ENCODE data around the gene RASGEF1C.
"Not testable (repeated sequence)": the region's sequence is repeated elsewhere in the genome, so short reads cannot be mapped to it uniquely, and the experiment has no call there.

Gene RASGEF1C

DNA sequence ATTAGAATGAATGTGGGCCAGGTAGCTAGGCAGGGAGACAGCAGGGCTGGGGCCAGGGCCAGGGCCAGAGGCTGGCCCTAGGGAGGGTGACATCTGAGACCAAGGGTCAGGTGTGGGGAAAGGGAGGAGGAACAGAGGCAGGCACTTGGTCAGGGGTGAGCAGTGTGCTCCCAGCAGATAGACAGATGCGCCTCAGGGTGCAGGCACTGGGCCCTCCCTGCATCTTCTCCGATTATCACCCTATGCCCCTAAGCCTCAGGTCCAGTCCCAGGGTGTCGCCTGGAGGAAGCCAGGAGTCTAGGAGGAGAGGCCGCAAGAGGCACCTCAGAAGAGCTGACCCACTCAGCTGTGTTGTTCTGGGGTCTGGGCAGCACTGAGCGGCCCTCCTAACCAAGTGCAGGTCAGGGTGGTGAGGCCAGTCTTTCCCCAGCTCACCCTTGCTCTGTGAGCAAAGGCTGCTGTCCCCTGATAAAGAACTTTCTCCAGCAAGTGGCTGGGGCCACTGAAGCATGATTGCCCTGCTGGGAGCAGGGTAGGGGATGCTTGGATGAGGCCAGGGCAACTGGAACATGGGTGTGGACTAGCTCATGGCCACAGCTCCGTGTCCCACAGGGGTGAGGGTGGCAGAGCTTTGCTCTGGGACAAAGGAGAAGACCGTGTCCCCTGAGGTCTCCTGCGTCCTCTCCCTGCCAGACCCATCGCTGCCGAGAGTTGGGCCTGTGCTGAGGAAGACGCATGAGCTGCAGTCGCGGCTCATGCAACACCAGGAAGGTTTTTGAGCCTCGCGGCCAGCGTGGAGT lies 2.1 kb upstream of the RASGEF1C start:
- no peak for DNase-seq

- not testable (repeated sequence) for DNase-seq
These were observed 1.1 kb upstream of the RASGEF1C start for GRCh38 chr5:180210077-180210476.

- peak; percentile 12 for DNase-seq
These were observed 453 bp downstream of the RASGEF1C start for GRCh38 chr5:180208435-180209081.

DNA sequence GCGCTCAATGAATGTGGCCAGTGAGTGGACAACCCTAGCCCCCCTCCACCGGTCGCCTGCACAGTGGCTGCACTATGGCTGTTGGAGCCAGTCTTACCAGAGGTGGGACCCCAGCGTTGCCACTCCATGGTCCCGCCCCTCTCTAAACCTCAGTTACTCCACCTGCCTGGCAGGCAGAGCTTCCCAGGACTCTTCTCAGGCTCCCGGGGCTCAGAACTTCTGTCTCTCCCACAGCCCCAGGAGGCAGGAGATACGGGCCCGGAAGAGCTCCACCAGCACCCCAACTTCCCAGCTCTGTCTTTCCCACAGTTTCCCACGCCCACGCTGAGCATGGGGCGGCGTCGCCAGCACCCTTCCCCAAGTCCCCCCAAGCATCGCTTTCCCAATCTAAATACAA lies 975 bp downstream of the RASGEF1C start:
- no peak for DNase-seq

- no peak for DNase-seq
These were observed 1.4 kb downstream of the RASGEF1C start for GRCh38 chr5:180207593-180207992.

DNA sequence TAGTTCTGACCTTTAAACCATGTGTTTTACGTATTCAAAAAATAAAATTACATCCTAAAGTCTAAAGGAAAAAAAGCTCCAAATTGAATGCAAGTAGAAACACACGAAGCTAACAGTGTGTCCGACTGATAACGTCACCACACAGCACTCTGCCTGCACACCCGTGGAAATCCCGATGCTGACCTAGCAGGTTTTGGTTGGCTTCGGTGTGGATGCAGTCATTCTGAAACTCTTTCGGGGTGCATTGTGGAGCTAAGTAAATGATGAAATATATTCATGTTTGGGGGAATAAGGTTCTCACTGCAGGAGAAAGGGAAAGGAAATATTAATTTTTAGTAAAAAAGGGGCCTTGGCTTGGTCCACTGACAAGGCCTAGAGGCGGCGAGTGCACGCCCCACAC lies 2.0 kb downstream of the RASGEF1C start:
- DNase-seq: no peak

DNA sequence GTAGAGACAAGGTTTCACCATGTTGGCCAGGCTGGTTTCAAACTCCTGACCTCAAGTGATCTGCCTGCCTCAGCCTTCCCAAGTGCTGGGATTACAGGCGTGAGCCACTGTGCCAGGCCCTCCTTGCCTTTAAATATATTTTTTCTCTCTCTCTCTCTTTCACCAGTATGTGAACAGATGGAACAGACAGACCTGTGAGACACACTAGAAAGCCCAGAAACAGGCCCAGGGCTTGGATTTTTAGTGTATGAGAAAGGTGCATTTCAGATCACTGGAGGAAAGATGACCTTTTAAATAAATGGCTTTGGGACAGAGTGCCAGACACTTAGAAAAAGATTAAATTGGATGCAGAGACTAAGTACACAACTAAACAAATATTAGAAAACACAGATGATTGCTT lies 3.1 kb downstream of the RASGEF1C start:
- DNase-seq: no peak

DNA sequence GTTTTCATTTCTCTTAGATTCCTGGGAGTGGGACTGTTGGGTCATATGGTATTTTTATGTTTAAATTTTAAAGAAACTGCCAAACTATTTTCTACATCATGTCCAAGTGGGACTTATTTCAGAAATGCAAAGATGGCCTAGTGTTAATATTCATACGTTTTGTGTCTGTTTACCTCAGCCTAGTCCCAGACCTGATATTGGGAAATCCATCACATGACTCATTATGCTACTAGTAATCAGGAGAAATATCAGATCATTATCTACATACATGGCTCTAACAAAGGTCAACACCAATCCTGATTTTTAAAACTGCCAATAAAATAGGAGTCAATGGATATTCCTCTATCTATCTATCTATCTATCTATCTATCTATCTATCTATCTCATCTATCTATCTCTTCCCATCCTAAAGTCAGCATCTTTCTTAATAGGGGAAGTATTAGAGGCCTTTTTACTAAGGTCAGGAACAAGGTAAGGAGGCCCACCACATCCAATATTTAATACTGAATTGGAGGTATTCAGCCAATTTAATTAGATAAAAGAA lies 4.7 kb downstream of the RASGEF1C start:
- no peak for DNase-seq

DNA sequence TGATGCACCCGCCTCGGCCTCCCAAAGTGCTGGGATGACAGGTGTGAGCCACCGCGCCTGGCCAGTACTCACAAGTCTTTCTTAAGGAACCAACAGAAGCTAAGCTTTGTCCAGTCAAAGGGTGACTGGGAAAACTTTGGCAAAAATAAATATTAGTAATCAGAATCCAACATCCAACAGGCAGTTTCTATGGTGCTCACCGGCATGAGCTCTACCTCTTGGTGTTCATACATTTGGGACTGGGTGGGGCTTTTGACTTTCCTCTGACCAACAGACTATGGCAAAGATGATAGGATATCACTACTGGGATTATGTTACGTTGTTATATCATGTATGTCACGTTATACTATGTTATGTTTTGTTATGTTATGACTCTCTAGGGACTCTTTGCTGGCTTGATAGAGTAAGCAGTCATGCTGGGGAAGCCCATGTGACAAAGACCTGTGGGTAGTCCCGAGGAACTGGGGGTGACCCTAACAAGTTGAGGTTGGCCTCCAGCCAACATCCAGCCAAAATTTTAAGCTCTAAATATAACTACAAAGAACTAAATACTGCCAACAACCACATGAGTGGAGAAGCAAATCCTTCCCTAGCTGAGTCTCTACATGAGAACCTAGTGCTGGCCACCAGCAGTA lies 6.0 kb downstream of the RASGEF1C start:
- DNase-seq: no peak

GRCh38 chr5:180201051-180201987 lies 7.7 kb downstream of the RASGEF1C start:
- no peak for DNase-seq

- DNase-seq: no peak
These were observed 9.6 kb downstream of the RASGEF1C start for GRCh38 chr5:180199390-180199789.

- no peak for DNase-seq
These were observed 10.8 kb downstream of the RASGEF1C start for GRCh38 chr5:180198208-180198607.

DNA sequence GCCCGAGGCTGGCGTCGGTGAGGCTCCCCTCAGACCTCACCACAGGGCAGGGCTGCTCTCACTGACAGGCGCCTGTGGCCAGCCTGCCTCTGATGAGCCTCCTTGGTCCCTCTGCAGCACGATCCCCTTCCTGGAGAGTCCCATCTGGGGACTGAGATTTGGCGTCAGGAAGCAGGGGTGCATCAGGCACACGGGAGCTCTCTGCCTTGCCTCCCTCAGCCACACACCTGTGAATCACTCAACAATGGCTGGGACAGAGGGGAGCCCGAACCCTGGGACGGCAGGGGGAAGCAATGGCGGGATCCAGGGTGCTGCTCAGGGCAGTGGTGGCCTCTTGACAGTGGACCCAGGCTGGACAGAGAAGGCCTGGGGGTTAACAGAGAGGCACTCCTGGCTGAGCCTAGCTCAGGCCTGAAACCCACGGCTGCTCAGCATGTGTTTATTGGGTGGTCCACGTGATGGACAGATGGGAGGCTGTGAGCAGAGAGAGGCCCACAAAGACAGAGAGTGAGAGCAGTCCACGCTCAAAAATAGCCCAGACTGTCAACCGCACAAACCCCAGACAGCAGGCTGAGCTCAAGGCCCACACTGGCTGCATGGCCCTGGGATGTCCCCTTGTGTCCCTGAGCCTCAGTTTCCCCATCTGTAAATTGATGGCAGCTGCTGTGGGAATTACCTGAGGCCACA lies 11.9 kb downstream of the RASGEF1C start:
- DNase-seq: no peak

GRCh38 chr5:180194410-180195345 lies 14.3 kb downstream of the RASGEF1C start:
- no peak for DNase-seq

DNA sequence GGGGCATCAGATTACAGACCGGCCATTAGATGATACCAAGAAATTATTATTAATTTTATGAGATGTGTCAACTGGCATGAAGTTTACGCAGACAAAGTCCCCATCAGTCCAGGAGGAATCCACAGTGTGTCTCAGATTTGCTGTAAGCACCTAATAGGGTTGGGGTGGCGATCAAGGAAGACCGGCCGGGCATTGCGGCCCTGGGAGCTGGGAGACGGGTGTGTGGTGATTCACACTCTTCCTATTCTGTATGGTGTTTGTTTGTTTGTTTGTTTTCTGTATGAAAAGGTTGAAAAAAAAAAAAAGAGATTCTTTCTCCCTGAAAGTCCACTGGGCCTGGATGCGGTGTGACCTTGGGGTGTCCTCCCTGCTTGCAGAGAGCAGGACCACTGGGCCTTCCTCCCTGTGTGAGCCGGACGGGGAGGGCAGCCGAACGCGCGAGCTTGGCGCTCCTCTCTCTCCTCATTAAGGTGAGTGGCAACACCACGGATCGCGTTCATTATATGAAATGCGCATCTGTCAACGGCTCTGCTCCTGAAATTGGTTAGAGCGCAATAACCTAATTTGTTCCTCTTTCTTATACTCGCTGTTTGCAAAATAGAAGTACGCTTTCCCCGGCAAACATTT lies 15.1 kb downstream of the RASGEF1C start:
- no peak for DNase-seq

- no peak for DNase-seq
These were observed 17.3 kb downstream of the RASGEF1C start for GRCh38 chr5:180191716-180192115.

DNA sequence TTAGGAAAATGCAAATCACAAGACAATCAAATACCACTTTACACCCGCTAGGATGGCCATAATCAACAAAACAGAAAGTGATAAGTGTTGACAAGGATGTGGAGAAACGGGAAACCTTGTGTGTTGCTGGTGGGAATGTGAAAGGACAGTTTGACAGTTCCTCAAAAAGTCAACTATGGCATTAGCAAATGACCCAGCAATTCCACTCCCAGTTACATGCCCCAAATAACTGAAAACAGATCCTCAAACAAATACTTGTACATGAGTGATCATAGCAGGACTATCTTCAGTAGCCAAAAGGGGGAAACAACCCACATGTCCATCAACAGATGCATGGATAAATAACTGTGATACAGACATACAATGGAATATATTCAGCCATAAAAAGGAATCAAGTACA lies 21.2 kb downstream of the RASGEF1C start:
- DNase-seq: no peak

DNA sequence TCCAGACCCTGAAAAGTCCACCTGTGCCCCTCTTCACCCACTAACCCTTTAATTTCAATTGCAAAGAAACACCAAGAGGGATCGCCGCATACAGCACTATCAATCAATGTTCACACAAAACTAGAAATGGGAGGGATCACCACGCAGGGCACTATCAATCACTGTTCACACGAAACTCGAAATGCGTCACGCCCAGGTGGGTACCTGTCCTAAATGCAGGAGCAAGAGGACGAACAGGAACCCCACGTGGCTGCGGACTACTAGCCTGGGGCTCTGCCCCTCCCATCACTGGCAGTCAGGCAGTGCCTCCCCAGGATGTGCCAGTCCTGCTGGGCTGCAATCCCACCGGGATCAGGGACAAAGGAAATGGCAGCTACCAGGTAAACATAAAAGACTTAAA lies 28.2 kb downstream of the RASGEF1C start:
- DNase-seq: no peak

DNA sequence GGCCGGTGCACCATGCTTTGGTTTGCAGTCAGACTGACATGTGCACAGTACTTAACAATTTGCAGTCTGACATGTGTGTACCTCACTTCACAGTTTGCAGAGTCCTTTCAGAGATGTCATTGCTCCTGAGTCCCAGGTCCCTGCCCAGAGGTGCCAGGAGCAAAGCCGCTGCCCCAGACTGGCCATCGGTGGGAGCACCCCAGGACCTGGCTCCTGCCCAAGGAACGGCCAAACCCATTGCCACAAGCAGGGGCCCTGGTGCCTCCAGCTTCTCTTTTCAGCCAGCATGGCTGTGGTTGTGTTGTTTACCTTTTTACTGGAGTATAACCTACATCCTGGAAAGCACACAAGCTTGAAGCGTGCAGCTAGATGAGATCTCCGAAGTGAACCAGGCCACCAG lies 28.6 kb downstream of the RASGEF1C start:
- no peak for DNase-seq

Data from stimulated activated CD4-positive, alpha-beta T cell treated with anti-CD3 and anti-CD28 coated beads, Interleukin-12 subunit alpha, Interleukin-12 subunit beta, amount 100 ng/mL, for 4 hours (primary cell).